Measurements from ENCODE around the gene VPS52. TPM values are rescaled to one million over a fixed set of nuclear protein-coding genes. Genes with fewer than 3 reads are reported as not detected.

The VPS52 gene
- total and polyA plus RNA-seq, 2 experiments from 2014 or later = 37.1 to 64.8 TPM

DNA sequence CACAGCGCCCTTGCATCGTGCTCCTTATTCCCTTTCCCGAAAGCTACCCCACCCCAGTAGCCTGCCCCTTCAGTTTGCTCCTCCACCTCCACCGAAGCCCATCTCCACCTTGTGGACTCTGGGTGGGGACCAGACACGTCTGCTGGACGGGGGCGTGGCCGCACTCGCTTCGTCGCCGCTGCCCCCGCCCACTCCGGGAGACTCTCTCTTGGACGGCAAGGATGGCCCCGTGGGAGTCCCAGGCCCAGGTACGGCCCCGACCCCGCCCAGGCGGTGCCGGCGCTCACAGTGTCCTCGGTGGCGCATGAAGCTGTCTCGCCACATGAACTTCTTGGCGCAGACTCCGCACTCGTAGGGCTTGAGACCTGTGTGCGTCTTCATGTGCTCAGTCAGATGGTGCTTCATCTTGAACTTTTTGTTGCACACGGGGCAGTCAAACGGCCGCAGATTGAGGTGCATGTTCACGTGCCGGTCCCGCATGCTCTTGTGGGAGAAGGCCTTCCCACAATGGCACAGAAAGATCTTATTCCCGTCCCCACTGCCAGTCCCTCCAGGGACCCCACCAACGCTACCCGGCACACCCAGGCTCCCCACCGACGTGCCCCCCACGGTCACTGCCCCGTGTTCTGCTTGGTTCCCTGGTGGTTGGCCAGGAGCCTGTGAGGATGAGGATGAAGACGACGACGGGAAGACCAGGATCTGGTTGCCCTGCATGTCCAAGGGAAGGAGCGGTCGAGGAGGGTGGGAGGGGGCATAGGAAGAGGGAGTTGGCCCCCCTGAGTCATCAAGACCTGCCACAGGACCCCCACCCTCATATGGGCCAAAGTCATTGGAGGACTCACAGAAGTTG lies 43.5 kb upstream of the VPS52 start:
- DNase-seq (ENCODE audit: low read depth in 1 of 2, low spot score in 1 of 2) = peak in 1 of 2 donors; percentile 20
- Histone ChIP-seq H3K4me1 (ENCODE audit: low read depth) (peaks cover 8% of the 10 kb centered on the region), H3K27me3 (no peaks in the 10 kb centered on the region), H3K36me3 (peaks cover 12% of the 10 kb centered on the region), H3K27ac (no peak overlapping the region), H3K4me3 (no peak overlapping the region), H3K9me3 (ENCODE audit: low read depth) (no peaks in the 10 kb centered on the region)
- TF ChIP-seq, protein P1, sequence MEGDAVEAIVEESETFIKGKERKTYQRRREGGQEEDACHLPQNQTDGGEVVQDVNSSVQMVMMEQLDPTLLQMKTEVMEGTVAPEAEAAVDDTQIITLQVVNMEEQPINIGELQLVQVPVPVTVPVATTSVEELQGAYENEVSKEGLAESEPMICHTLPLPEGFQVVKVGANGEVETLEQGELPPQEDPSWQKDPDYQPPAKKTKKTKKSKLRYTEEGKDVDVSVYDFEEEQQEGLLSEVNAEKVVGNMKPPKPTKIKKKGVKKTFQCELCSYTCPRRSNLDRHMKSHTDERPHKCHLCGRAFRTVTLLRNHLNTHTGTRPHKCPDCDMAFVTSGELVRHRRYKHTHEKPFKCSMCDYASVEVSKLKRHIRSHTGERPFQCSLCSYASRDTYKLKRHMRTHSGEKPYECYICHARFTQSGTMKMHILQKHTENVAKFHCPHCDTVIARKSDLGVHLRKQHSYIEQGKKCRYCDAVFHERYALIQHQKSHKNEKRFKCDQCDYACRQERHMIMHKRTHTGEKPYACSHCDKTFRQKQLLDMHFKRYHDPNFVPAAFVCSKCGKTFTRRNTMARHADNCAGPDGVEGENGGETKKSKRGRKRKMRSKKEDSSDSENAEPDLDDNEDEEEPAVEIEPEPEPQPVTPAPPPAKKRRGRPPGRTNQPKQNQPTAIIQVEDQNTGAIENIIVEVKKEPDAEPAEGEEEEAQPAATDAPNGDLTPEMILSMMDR (IDR thresholded peaks at IDR 0.05; ENCODE audit: low read depth, low read length) = no peak

- Histone ChIP-seq H3K27me3 (no peaks in the 10 kb centered on the region), H3K27ac (no peak overlapping the region)
These were observed 42.9 kb upstream of the VPS52 start for GRCh38 chr6:33314515-33314942.

DNA sequence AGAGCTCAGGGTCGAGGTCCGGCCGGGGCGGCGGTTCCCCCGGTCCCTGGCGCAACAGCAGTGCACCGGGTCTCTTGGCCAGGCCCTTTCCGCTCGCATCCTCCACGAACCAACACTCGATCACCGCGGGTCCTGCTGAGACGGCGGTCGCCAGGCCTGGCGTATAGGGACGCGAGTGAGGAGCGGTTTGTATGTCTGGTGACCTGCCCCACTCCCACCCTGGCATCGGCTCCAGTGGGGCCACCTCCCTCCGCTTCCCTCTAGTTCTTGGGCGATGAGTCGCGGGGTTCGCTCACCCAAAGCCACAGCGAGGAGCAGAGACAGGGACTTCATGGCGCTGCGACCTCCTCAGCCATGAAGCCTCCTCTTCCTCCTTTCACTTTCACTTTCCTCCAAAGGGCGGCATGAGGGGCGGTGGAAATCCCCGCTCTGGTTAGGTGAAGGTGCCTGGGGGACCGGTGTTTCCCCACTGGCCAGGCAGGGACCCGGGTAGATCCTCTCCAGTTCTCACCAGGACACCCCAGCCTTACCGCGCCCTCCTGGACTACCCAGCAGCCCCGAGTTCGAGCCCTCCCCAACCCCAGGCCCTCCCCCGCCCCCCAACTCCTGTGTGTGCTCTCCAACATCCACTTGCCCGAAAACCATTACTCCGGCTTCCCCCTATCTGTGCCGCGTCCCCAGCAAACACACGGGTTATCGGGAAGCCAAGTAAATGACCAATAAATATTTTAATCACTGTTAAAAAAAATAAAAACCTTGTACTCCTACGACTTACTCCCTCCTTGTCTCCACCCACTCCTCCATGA lies 42.2 kb upstream of the VPS52 start, which contains the start of gene TAPBP:
TSS of gene TAPBP (minus strand) at position 370 of the 806 bp plus-strand sequence. CDS start at position 333, 37 bp downstream.
- Histone ChIP-seq H3K4me1 (ENCODE audit: low read depth) (peaks cover 8% of the 10 kb centered on the region), H3K4me3 (peak within 1 kb of the TSS; percentile 49), H3K27ac (no peak within 1 kb of the TSS), H3K9me3 (ENCODE audit: low read depth) (no peaks in the 10 kb centered on the region), H3K36me3 (peaks cover 5% of the 10 kb centered on the region), H3K27me3 (no peaks in the 10 kb centered on the region)
- TF ChIP-seq, protein P1 (IDR thresholded peaks at IDR 0.05; ENCODE audit: low read depth, low read length) = no peak
- peak; percentile 56 to 59 for DNase-seq (ENCODE audit: low read depth in 1 of 2, low spot score in 1 of 2)

More at GRCh38 chr6:33314515-33314942, 42.9 kb upstream of the VPS52 start:
- peaks cover 11% of the 10 kb centered on the region for H3K36me3 ChIP-seq
- peak in 1 of 2 donors; percentile 80 for DNase-seq (ENCODE audit: low read depth in 1 of 2, low spot score in 1 of 2)
- H3K4me1 ChIP-seq (ENCODE audit: low read depth) = peaks cover 8% of the 10 kb centered on the region
- peak overlapping the region; percentile 49 for H3K4me3 ChIP-seq
- no peaks in the 10 kb centered on the region for H3K9me3 ChIP-seq (ENCODE audit: low read depth)
- TF ChIP-seq, protein P1 (IDR thresholded peaks at IDR 0.05; ENCODE audit: low read depth, low read length) = no peak

GRCh38 chr6:33313105-33313708 lies 41.5 kb upstream of the VPS52 start:
- peak overlapping the region; percentile 49 for H3K4me3 ChIP-seq
- TF ChIP-seq, protein P1 (IDR thresholded peaks at IDR 0.05; ENCODE audit: low read depth, low read length) = no peak
- peaks cover 4% of the 10 kb centered on the region for H3K4me1 ChIP-seq (ENCODE audit: low read depth)
- no peaks in the 10 kb centered on the region for H3K36me3 ChIP-seq
- H3K9me3 ChIP-seq (ENCODE audit: low read depth) = no peaks in the 10 kb centered on the region
- H3K27me3 ChIP-seq = no peaks in the 10 kb centered on the region
- no peak overlapping the region for H3K27ac ChIP-seq
- DNase-seq (ENCODE audit: low read depth in 1 of 2, low spot score in 1 of 2) = peak in 1 of 2 donors; percentile 29
